ENCODE results near the gene ELP6.

Gene ELP6

DNA sequence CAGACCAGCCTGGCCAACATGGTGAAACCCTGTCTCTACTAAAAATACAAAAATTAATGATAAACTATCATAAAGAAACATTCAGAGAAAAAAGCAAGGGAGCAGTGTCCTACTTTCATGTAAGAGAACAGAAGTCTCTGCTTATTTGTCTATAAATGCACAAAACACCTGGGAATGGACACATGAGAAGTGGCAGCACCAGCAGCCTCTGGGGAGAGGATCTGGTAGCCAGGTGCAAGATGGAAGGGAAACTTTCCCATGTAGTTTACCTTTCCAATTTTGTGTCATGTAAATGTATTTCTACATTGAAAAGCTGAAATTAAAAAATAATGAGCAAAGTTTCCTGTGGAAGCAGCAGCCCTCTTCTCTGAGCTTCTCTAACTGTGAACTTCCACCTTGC, 56.5 kb downstream of the ELP6 start:
- DNase-seq, result no peak

DNA sequence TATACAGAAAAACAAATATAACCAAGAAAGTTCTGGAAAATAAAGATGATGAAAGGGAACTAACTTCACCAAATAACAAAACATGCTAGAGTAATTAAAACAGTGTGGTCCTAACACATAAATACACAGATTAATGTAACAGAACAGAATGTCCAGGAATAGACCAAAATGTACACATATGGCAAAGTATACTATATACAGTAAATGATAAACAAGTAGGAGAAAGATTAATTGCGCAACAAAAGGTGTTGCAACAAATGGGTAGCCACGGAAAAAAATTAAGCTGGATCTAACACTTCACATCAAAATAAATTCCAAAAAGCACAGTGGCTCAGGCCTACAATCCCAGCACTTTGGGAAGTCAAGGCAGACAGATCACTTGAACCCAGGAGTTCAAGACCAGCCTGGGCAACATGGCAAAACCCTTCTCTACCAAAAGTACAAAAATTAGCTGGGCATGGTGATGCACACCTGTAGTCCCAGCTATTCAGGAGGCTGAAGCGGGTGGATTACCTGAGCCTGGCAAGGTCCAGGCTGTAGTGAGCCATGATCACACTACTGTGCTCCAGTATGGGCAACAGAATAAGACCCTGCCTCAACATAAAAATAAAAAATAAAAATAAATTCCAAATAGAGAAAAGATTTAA, 57.6 kb downstream of the ELP6 start:
- no peak for DNase-seq

DNA sequence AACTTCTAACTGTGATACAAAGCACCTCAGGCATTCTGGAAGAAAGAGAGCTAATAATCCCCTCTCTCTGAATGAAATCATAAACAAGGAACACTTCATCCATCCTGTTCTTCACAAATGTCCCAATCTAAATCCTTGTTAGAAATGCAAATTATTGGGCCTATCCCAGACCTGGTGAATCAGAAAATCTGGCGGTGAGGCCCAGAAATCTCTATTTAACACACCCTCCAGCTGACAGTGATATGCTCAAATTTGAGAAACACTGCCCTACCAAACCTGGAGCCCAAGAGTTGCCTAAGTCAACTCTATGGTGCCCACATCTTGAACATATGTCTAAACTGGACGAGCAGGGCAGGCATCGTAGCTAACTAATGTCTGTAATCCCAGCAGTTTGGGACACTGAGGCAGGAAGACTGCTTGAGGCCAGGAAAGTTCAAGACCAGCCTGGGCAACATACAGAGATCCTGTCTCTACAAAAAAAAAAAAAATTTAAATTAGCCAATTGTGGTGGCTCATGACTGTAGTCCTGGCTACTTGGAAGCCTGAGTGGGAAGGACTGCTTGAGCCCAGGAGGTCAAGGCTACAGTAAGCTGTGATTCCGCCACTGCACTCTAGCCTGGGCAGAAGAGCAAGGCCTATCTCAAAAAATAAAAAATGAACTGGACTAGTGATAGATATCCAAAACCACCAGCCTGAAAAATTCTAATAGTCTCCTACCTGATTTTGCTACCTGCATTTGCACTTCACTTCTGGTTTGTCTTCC, 60.9 kb downstream of the ELP6 start:
- no peak for DNase-seq

Data from stimulated activated naive CD4-positive, alpha-beta T cell (primary cell).